ENCODE measurements around the gene OAS2. TPM values are rescaled to one million over a fixed set of nuclear protein-coding genes. Genes with fewer than 3 reads are reported as not detected.

OAS2 gene, protein sequence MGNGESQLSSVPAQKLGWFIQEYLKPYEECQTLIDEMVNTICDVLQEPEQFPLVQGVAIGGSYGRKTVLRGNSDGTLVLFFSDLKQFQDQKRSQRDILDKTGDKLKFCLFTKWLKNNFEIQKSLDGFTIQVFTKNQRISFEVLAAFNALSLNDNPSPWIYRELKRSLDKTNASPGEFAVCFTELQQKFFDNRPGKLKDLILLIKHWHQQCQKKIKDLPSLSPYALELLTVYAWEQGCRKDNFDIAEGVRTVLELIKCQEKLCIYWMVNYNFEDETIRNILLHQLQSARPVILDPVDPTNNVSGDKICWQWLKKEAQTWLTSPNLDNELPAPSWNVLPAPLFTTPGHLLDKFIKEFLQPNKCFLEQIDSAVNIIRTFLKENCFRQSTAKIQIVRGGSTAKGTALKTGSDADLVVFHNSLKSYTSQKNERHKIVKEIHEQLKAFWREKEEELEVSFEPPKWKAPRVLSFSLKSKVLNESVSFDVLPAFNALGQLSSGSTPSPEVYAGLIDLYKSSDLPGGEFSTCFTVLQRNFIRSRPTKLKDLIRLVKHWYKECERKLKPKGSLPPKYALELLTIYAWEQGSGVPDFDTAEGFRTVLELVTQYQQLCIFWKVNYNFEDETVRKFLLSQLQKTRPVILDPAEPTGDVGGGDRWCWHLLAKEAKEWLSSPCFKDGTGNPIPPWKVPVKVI
- 100 to 1,000 TPM; 244 to 245 TPM for total RNA-seq

DNA sequence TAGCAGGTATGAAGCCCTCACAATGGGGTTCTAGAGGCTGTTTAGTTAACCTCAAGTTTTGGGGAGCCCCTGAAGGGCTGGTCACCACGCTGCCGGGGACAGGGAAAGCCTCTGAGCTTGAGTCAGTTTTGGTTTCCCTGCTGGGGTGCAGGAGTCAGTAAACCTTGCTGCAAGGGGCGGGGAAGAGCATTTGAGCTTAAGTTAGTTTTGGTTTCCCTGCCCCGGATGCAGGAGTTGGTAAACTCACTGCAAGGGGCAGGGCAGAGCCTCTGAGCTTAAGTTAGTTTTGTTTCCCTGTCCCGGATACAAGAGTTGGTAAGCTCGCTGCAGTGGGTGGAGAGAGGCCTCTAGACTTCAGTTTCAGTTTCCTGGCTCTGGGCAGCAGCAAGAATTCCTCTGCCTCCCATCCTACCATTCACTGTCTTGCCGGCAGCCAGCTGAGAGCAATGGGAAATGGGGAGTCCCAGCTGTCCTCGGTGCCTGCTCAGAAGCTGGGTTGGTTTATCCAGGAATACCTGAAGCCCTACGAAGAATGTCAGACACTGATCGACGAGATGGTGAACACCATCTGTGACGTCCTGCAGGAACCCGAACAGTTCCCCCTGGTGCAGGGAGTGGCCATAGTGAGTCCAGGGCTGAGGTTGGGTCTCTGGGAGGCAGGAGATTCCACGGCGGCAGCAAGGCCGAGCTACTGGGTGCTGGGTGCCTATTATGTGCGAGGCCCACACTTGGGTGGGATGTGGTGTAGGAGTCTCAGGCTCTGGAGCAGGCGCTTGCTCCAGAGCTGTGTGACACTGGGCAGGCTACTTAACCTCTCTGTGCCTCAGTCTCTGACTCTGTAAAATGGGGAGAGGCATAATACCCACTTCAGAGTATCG lies at the start of gene OAS2:
Gene OAS2 (plus strand): TSS at position 357 of the 878 bp plus-strand sequence. CDS start 90 bp downstream, at position 447.
- H3K4me1 Mint-ChIP-seq, result peaks cover 41% of the 10 kb centered on the region
- H3K27me3 Mint-ChIP-seq, result no peaks in the 10 kb centered on the region
- peak within 1 kb of the TSS; percentile 100 for H3K27ac Mint-ChIP-seq
- peaks cover 53% of the 10 kb centered on the region for H3K36me3 Mint-ChIP-seq
- POLR2A ChIA-PET, result interaction anchor here (0.5 to 6.9 kb wide), 30 partner anchors 9 to 964 kb away, joined by 3 to 187 read pairs (median 4); partner anchors contain the start of genes OAS1 and OAS3
- ATAC-seq (ENCODE audit: low read depth) (peak; percentile 94), DNase-seq (peak; percentile 74)
- H3K4me3 Mint-ChIP-seq, result peak within 1 kb of the TSS; percentile 88
- peaks cover 12% of the 10 kb centered on the region for H3K9me3 Mint-ChIP-seq

DNA sequence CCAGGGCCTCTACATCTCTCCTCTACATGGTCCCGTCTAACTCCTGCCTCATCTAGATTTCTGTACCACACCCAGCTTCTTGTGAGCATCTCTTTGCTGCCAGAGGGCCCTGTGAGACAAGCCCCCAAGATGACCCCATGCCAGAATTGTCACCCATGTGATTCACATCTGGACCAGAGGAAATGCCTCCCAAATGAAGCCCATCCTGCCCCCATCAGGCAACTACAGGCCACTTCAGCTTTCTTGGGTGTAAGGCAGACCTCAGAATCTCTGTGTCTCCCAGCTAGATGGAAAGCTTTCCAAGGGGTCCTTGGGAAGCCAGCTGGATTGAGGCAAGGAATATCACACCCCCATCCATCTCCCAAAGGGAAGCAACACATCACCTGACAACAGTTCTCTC lies 49.3 kb upstream of the OAS2 start:
- Mint-ChIP-seq H3K4me1 (no peaks in the 10 kb centered on the region), H3K9me3 (peaks cover 6% of the 10 kb centered on the region), H3K27me3 (no peaks in the 10 kb centered on the region), H3K27ac (no peak overlapping the region), H3K36me3 (peaks cover 47% of the 10 kb centered on the region), H3K4me3 (no peak overlapping the region)
- DNase-seq (no peak), ATAC-seq (ENCODE audit: low read depth) (no peak)
- POLR2A ChIA-PET, result no interaction called here

DNA sequence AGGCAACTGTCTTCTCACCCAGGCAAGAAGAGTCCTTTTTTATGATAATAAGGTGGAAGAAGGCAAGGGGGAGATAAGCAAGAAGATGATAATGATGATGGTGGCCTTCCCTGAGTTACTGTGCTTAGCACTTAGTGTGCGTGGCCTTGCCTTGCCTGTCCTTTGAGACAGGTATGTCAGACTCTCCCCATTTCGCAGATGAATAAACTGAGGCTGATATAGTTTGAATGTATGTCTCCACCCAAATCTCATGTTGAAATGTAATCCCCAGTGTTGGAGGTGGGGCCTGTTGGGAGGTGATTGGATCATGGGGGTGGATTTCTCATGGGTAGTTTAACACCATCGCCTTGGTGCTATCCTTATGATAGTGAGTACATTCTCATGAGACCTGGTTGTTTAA lies 48.6 kb upstream of the OAS2 start:
- peaks cover 42% of the 10 kb centered on the region for H3K36me3 Mint-ChIP-seq
- DNase-seq (no peak), ATAC-seq (ENCODE audit: low read depth) (no peak)
- peaks cover 2% of the 10 kb centered on the region for H3K4me1 Mint-ChIP-seq
- no peak overlapping the region for H3K27ac Mint-ChIP-seq
- no peak overlapping the region for H3K4me3 Mint-ChIP-seq
- H3K9me3 Mint-ChIP-seq, result peaks cover 6% of the 10 kb centered on the region
- no peaks in the 10 kb centered on the region for H3K27me3 Mint-ChIP-seq
- POLR2A ChIA-PET, result no interaction called here

DNA sequence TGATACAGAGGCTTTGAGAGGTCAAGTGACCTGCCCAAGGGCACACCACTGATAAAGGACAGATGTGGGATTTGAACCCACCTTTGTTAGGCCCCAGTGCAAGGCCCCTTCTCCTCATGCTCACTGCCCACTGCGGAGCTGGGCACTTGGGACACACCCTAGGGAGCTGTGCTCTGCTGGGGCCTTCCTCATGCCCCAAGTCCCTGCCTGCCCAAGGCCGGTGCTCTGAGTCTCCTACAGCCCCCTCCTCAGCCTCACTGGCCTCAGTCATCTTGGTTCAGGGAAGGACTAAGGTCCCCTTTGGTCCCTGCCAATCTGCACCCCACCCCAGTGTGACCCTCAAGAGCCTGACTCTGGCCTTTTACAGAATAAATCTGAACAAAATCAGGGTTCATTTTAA lies 48.0 kb upstream of the OAS2 start:
- H3K27ac Mint-ChIP-seq, result no peak overlapping the region
- H3K9me3 Mint-ChIP-seq, result peaks cover 6% of the 10 kb centered on the region
- H3K4me1 Mint-ChIP-seq, result peaks cover 2% of the 10 kb centered on the region
- H3K27me3 Mint-ChIP-seq, result no peaks in the 10 kb centered on the region
- ATAC-seq (ENCODE audit: low read depth) (no peak), DNase-seq (no peak)
- H3K4me3 Mint-ChIP-seq, result no peak overlapping the region
- peaks cover 40% of the 10 kb centered on the region for H3K36me3 Mint-ChIP-seq
- POLR2A ChIA-PET, result no interaction called here

DNA sequence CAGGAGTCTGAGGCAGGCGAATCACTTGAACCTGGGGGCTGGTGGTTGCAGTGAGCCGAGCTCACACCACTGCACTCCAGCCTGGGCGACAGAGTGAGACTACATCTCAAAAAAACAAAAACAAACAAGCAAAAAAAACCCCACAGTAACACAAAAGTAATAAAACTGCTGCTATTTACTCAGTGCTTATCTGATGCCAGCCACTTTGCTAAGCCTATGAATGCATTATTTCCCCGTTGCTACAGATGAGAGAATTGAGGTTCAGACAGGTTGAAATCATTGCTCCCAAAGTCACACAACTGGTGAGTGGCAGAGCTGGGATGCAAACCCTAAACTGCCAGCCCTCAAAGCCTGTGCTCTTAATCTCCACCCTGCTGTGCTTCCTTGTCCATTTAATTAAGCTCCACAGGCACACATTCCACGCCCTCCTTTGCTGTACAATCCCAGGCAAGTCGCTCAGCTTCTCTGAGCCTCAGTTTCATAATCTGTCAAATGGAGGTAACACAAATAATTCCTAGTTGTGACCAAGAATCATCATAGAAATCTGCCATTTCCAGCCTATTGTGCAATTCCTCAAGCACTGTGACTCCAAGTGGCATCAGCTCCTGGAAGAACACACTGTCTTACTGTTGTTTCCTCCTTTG lies 45.7 kb upstream of the OAS2 start:
- peaks cover 30% of the 10 kb centered on the region for H3K36me3 Mint-ChIP-seq
- H3K4me1 Mint-ChIP-seq, result peaks cover 16% of the 10 kb centered on the region
- no peak for DNase-seq
- H3K27ac Mint-ChIP-seq, result no peak overlapping the region
- H3K9me3 Mint-ChIP-seq, result peaks cover 2% of the 10 kb centered on the region
- POLR2A ChIA-PET, result interaction anchor here (1.2 kb wide), 1 partner anchor 25 kb away, joined by 6 read pairs; the partner anchor contains the start of gene OAS1
- no peak overlapping the region for H3K4me3 Mint-ChIP-seq
- no peaks in the 10 kb centered on the region for H3K27me3 Mint-ChIP-seq
- no peak for ATAC-seq (ENCODE audit: low read depth)

DNA sequence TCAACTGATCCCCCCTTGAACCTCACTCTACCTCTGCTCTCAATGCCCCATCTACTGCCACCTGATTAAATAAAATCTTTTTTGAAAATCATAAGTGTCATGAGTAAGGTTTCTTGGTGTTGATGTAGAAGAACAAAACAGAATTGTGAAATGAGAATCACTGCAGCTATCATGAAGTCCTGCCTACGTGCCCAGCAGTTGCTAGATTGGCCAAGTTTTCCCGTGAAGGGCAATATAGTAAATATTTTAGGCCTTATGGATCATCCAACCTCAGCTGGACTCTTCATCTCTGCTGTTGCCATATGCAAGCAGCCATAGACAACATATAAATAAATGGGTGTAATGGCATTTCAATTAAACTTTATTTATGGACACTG lies 45.2 kb upstream of the OAS2 start:
- Mint-ChIP-seq H3K36me3 (peaks cover 27% of the 10 kb centered on the region), H3K27ac (no peak overlapping the region), H3K4me1 (peaks cover 21% of the 10 kb centered on the region), H3K27me3 (no peaks in the 10 kb centered on the region), H3K9me3 (no peaks in the 10 kb centered on the region), H3K4me3 (no peak overlapping the region)
- POLR2A ChIA-PET, result no interaction called here
- ATAC-seq (ENCODE audit: low read depth), result no peak
- no peak for DNase-seq

DNA sequence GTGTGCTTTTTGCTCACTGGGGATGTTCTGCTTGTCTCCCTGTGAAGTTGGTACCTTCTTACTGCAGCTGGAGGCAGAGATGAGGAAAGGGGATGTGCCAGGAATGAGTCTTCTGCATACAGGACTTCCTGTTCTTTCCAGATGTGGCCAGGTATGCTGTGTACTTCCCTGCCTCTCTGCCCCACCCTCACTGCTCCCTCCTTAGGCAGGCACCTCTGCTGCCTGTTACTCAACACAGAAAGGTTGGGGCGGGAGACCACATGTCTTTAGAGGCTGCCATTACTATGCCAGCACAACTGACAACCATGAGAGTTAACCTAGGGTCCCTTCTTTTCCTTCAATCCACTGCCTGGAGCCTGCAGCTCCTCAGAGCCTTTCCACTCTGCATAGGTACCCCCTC lies 42.1 kb upstream of the OAS2 start:
- Mint-ChIP-seq H3K4me3 (no peak overlapping the region), H3K9me3 (no peaks in the 10 kb centered on the region), H3K27me3 (no peaks in the 10 kb centered on the region), H3K4me1 (peaks cover 33% of the 10 kb centered on the region), H3K36me3 (peaks cover 21% of the 10 kb centered on the region), H3K27ac (peak overlapping the region; percentile 76)
- no peak for DNase-seq
- ATAC-seq (ENCODE audit: low read depth), result no peak
- POLR2A ChIA-PET, result interaction anchor here (5.0 kb wide), 1 partner anchor 42 kb away, joined by 98 read pairs; the partner anchor contains the start of gene OAS2

DNA sequence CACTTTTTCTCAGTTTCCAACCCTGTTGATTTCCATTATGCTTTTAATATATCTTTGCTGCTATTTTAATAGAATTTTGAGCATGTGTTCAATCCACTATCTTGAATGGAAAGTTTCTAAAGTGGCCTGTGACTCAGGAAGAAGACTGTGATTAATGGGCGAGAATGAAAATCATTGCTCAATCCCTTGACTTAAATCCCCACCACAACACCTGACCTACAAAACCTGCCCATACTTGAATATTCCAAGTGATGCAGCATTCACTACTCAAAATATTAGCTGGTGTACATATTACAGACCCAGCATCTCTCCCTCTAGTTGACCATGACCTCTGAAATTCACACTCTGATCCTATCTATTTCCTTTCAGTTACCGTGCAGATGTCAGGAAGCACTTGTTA lies 41.4 kb upstream of the OAS2 start:
- H3K36me3 Mint-ChIP-seq, result peaks cover 28% of the 10 kb centered on the region
- peaks cover 37% of the 10 kb centered on the region for H3K4me1 Mint-ChIP-seq
- POLR2A ChIA-PET, result interaction anchor here (1.4 to 5.0 kb wide), 4 partner anchors 11 to 44 kb away, joined by 5 to 98 read pairs (median 32); partner anchors contain the start of genes OAS1 and OAS2
- peak overlapping the region; percentile 23 for H3K4me3 Mint-ChIP-seq
- no peaks in the 10 kb centered on the region for H3K9me3 Mint-ChIP-seq
- DNase-seq (no peak), ATAC-seq (ENCODE audit: low read depth) (no peak)
- H3K27me3 Mint-ChIP-seq, result no peaks in the 10 kb centered on the region
- peak overlapping the region; percentile 76 for H3K27ac Mint-ChIP-seq

DNA sequence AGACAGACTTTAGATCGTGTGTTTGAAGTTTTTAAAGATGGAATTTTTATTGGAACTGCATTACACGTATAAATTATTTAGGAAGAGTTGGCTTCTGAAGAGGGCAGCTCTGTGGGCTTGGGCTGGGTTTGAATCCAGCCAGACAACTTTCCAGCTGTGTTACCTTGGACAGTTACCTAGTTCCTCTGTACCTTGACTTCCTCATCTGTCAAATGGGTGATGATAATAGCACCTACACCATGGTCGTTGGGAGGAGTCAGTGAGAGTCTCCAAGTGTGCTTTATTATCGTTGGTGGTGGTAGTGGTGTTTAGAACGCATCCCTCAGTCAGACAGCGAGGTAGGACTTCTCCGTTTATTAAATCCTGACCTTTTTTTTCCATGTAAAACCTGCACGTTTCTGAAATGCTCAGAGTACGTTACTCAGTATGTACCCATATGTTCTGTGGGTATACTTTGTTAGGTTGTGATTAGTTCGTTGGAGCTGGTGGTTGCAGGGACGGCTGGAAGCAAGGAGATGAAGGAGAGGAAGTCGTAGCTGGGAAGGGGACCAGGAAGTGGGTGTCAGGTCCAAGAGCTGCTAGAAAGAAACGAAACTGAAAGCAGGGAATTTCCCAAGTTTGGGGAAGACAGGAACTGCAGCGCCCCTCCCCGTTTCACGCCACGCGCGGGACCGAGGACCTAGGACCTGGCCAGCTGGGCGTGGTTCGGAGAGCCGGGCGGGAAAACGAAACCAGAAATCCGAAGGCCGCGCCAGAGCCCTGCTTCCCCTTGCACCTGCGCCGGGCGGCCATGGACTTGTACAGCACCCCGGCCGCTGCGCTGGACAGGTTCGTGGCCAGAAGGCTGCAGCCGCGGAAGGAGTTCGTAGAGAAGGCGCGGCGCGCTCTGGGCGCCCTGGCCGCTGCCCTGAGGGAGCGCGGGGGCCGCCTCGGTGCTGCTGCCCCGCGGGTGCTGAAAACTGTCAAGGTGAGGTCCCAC lies 40.3 kb upstream of the OAS2 start, which contains the start of gene OAS3:
Gene OAS3 (plus strand): TSS at position 734 of the 979 bp plus-strand sequence. CDS start 57 bp downstream, at position 791.
- H3K9me3 Mint-ChIP-seq, result no peaks in the 10 kb centered on the region
- peaks cover 43% of the 10 kb centered on the region for H3K4me1 Mint-ChIP-seq
- H3K27me3 Mint-ChIP-seq, result no peaks in the 10 kb centered on the region
- DNase-seq (peak; percentile 79), ATAC-seq (ENCODE audit: low read depth) (peak; percentile 81)
- H3K36me3 Mint-ChIP-seq, result peaks cover 32% of the 10 kb centered on the region
- peak within 1 kb of the TSS; percentile 85 for H3K4me3 Mint-ChIP-seq
- POLR2A ChIA-PET, result interaction anchor here (0.8 to 5.0 kb wide), 11 partner anchors 11 to 813 kb away, joined by 3 to 98 read pairs (median 5); partner anchors contain the start of genes OAS1, OAS2 and TRAFD1
- H3K27ac Mint-ChIP-seq, result peak within 1 kb of the TSS; percentile 95

DNA sequence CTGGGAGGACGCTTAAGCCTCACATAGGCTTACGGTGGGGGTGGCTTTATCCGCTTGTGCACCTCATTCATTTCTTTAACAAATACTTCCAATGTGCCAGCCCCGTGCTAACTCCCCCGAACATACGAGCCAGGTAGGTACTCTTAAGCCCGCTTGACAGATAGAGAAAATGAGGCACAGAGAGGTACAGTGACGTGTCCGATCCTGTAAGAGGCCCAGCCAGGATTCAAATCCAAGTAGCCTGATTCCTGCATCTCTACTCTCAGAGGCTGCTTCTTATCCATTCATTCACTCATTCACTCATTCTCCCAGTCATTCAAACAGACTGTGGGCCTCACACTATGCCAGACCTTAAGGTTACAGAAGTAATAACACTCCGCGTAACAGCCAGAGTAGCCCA lies 39.6 kb upstream of the OAS2 start:
- no peak for DNase-seq
- no peak for ATAC-seq (ENCODE audit: low read depth)
- H3K27me3 Mint-ChIP-seq, result no peaks in the 10 kb centered on the region
- H3K36me3 Mint-ChIP-seq, result peaks cover 34% of the 10 kb centered on the region
- H3K9me3 Mint-ChIP-seq, result no peaks in the 10 kb centered on the region
- H3K4me1 Mint-ChIP-seq, result peaks cover 43% of the 10 kb centered on the region
- peak overlapping the region; percentile 95 for H3K27ac Mint-ChIP-seq
- POLR2A ChIA-PET, result interaction anchor here (0.9 to 5.0 kb wide), 6 partner anchors 10 to 813 kb away, joined by 3 to 98 read pairs (median 6); partner anchors contain the start of genes OAS1, OAS2 and TRAFD1
- H3K4me3 Mint-ChIP-seq, result peak overlapping the region; percentile 85

DNA sequence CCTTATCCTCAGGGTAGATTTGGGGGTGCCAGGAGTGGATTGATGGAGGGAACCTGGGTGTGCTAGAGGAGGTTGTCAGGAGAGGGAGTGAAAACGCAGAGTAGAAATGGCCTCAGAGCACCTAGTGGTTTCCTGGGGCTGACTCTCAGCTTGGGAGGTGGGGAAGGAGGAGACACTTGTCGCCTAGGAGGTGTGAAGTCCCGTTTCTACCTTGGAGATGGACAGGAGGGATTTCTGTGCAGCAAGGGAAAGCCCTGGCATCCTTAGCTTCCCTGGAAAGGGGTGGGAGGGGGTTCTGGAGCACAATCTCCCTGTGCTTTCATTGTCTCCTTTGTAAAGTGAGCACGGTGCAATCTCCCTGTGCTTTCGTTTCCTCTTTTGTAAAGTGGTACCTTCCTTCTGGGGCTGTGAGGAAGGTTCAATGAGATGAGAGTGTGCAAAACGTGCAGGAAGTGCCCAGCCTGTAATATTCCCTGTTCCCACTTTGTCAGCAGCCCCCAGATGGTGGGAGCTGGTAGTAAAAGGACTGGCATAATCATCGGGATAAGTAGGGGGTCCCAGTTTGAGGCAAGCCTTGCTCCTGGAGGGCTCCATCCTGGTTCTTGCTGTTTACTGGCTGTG lies 38.4 kb upstream of the OAS2 start:
- peak; percentile 38 for ATAC-seq (ENCODE audit: low read depth)
- peak overlapping the region; percentile 95 for H3K27ac Mint-ChIP-seq
- H3K4me3 Mint-ChIP-seq, result peak overlapping the region; percentile 85
- POLR2A ChIA-PET, result interaction anchor here (0.8 to 5.0 kb wide), 4 partner anchors 9 to 38 kb away, joined by 3 to 98 read pairs (median 24); partner anchors contain the start of genes OAS1 and OAS2
- peaks cover 48% of the 10 kb centered on the region for H3K4me1 Mint-ChIP-seq
- DNase-seq, result peak; percentile 48
- no peaks in the 10 kb centered on the region for H3K27me3 Mint-ChIP-seq
- no peaks in the 10 kb centered on the region for H3K9me3 Mint-ChIP-seq
- peaks cover 42% of the 10 kb centered on the region for H3K36me3 Mint-ChIP-seq

Data from activated naive CD8-positive, alpha-beta T cell treated with anti-CD3 and anti-CD28 coated beads, Interleukin-2, amount 10 ng/mL, durations not matched to agents 7 days and 5 days (primary cell).